Measurements from ENCODE around the gene ZSCAN25.

ZSCAN25 gene

GRCh38 chr7:99674995-99675742 is 58.4 kb downstream of the ZSCAN25 start:
- TF ChIP-seq REST (IDR thresholded peaks at IDR 0.05; ENCODE audit: insufficient read depth in 1 of 2, low read depth in 2 of 2, low read length in 2 of 2) (no peak), POLR2AphosphoS5 (IDR thresholded peaks at IDR 0.05; ENCODE audit: low read depth, low read length) (no peak), TAF1 (IDR thresholded peaks at IDR 0.05; ENCODE audit: borderline replicate concordance, insufficient read depth, low read length) (no peak), FOXP2 (optimal IDR thresholded peaks at IDR 0.05; ENCODE audit: borderline replicate concordance, extremely low read depth, extremely low read length, insufficient read depth) (no peak), SIN3A (IDR thresholded peaks at IDR 0.05; ENCODE audit: borderline replicate concordance, insufficient read depth, low read length) (no peak)

GRCh38 chr7:99677013-99677647 is 60.4 kb downstream of the ZSCAN25 start:
- no peak for TF ChIP-seq REST (IDR thresholded peaks at IDR 0.05; ENCODE audit: insufficient read depth in 1 of 2, low read depth in 2 of 2, low read length in 2 of 2)
- no peak for TF ChIP-seq POLR2AphosphoS5 (IDR thresholded peaks at IDR 0.05; ENCODE audit: low read depth, low read length)
- no peak for TF ChIP-seq FOXP2 (optimal IDR thresholded peaks at IDR 0.05; ENCODE audit: borderline replicate concordance, extremely low read depth, extremely low read length, insufficient read depth)
- TF ChIP-seq SIN3A (IDR thresholded peaks at IDR 0.05; ENCODE audit: borderline replicate concordance, insufficient read depth, low read length), result no peak

DNA sequence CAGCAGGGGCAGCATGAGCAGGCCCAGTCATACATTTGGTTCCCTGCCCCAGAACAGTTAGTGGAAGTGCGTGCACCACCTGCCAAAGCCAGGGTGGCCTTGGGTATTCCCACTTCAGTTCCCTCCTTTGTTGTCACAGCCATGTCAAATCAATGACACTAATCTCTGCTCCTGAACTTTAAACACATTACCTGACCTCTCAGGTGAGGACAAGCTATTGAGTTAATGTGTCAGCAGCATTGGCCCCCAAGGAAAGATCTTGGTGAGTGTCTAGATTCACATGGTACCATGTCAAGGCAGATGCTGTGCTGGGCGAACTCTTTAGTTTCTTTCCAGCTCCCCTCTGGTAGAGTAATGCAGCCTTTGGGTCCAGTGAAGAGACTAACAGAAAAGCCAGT is 60.9 kb downstream of the ZSCAN25 start:
- no peak for TF ChIP-seq FOXP2 (optimal IDR thresholded peaks at IDR 0.05; ENCODE audit: borderline replicate concordance, extremely low read depth, extremely low read length, insufficient read depth)
- no peak for TF ChIP-seq REST (IDR thresholded peaks at IDR 0.05; ENCODE audit: insufficient read depth in 1 of 2, low read depth in 2 of 2, low read length in 2 of 2)
- no peak for TF ChIP-seq SIN3A (IDR thresholded peaks at IDR 0.05; ENCODE audit: borderline replicate concordance, insufficient read depth, low read length)
- TF ChIP-seq POLR2AphosphoS5 (IDR thresholded peaks at IDR 0.05; ENCODE audit: low read depth, low read length), result no peak
- TF ChIP-seq TAF1 (IDR thresholded peaks at IDR 0.05; ENCODE audit: borderline replicate concordance, insufficient read depth, low read length), result no peak

DNA sequence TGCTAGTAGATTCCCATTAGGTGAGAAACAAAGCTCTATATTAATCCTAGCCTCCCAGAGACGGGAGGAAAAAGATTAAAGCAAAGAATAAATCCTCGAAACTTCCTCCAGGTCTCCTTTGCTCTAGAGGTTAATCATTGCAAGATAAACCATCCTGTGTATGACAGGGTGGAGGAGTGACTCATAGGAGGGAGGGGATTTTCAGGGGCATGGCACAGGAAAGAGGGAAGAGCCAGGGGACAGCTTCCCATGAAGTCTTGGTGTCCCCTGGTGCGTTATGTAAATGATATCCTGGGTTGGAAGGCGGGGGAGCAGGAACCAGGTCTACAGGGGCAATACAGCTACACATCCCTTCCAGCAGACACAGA is 62.3 kb downstream of the ZSCAN25 start:
- TF ChIP-seq POLR2AphosphoS5 (IDR thresholded peaks at IDR 0.05; ENCODE audit: low read depth, low read length) (no peak), FOXP2 (optimal IDR thresholded peaks at IDR 0.05; ENCODE audit: borderline replicate concordance, extremely low read depth, extremely low read length, insufficient read depth) (no peak), SIN3A (IDR thresholded peaks at IDR 0.05; ENCODE audit: borderline replicate concordance, insufficient read depth, low read length) (no peak), TAF1 (IDR thresholded peaks at IDR 0.05; ENCODE audit: borderline replicate concordance, insufficient read depth, low read length) (no peak), REST (IDR thresholded peaks at IDR 0.05; ENCODE audit: insufficient read depth in 1 of 2, low read depth in 2 of 2, low read length in 2 of 2) (no peak)
